Fibroblast of villous mesenchyme (primary cell): ENCODE results near the gene REPS1. TPM values are rescaled to one million over a fixed set of nuclear protein-coding genes. Genes with fewer than 3 reads are reported as not detected.
A peak's percentile ranks its signal among the peaks of the same experiment; 100 is the strongest.
"Not testable (repeated sequence)": the region's sequence is repeated elsewhere in the genome, so short reads cannot be mapped to it uniquely, and the experiment has no call there.

Source experiments
- DNase-seq: peaks from one replicate; pipeline ENCODE4 v3.0.0-alpha.2; 2010; ENCODE audit warnings: low read depth
- H3K4me3 ChIP-seq: 2 replicates; pipeline ENCODE4 v1.5.1; 2011; ENCODE audit warnings: low read depth, mild to moderate bottlenecking, low read length
- CTCF ChIP-seq: IDR thresholded peaks from 2 replicates; pipeline ENCODE4 v1.5.1; 2012; ENCODE audit warnings: low read depth, mild to moderate bottlenecking, low read length; ENCODE audit not compliant: insufficient read depth
- total RNA-seq: library from RNA; depleted of rRNA; stranded (reverse); fragments of >200 nt; gene quantifications from 2 replicates; pipeline ENCODE4 v1.2.3, GENCODE V29; 2012

The REPS1 gene
- total RNA-seq, 1 donor: 43.2 TPM

- no peak for DNase-seq
- TF ChIP-seq CTCF: no peak
- H3K4me3 ChIP-seq: no peak overlapping the region
These were observed 32.8 kb downstream of the REPS1 start for GRCh38 chr6:138955262-138955661.

GRCh38 chr6:138953451-138953850 lies 34.6 kb downstream of the REPS1 start:
- no peak for TF ChIP-seq CTCF
- DNase-seq: no peak
- no peak overlapping the region for H3K4me3 ChIP-seq

GRCh38 chr6:138948546-138949179 lies 39.4 kb downstream of the REPS1 start:
- DNase-seq: no peak
- no peak overlapping the region for H3K4me3 ChIP-seq
- peak; percentile 13 for TF ChIP-seq CTCF

- H3K4me3 ChIP-seq: no peak overlapping the region
- TF ChIP-seq CTCF: no peak
- DNase-seq: no peak
These were observed 40.0 kb downstream of the REPS1 start for GRCh38 chr6:138948004-138948403.

- peak; percentile 21 for TF ChIP-seq CTCF
- no peak overlapping the region for H3K4me3 ChIP-seq
- DNase-seq: no peak
These were observed 42.7 kb downstream of the REPS1 start for GRCh38 chr6:138945354-138945753.

GRCh38 chr6:138944412-138944811 lies 43.6 kb downstream of the REPS1 start:
- no peak for TF ChIP-seq CTCF
- peak; percentile 72 for DNase-seq
- H3K4me3 ChIP-seq: no peak overlapping the region

- TF ChIP-seq CTCF: no peak
- no peak for DNase-seq
- H3K4me3 ChIP-seq: no peak overlapping the region
These were observed 44.9 kb downstream of the REPS1 start for GRCh38 chr6:138943089-138943625.

- DNase-seq, H3K4me3 ChIP-seq: not testable (repeated sequence)
These were observed 51.2 kb downstream of the REPS1 start for GRCh38 chr6:138936873-138937272.
